GM12878 (cell line): Measurements from ENCODE around the gene OR5T1. TPM values are rescaled to one million over a fixed set of nuclear protein-coding genes. Genes with fewer than 3 reads are reported as not detected.

Experiments used
- ATAC-seq: fragments of 200-7000 bp; cut with Tn5 transposase; 3 replicates; pipeline ENCODE4 v1.9.1; 2020; ENCODE audit warnings: mild to moderate bottlenecking, moderate library complexity
- BruUV-seq: library from RNA; stranded (reverse); fragments of 400-500 nt; replicated peaks from 2 replicates; lab custom pipeline; 2021; lab: Mats Ljungman, UMichigan
- CTCF ChIA-PET: fragments of 300-600 bp; sonication (Branson Sonifier 250); formaldehyde crosslinking; extraction: SDS; loops from one replicate; lab custom pipeline; 2021; ENCODE audit warnings: inconsistent platforms; lab: Yijun Ruan, JAX
- POLR2A ChIA-PET: fragments of 350-600 bp; formaldehyde crosslinking; extraction: SDS; loops from one replicate; lab custom pipeline; 2021; ENCODE audit warnings: inconsistent platforms; lab: Charles Lee
- RAD21 ChIA-PET: fragments of 300-600 bp; sonication (Branson Sonifier 250); formaldehyde crosslinking; loops from one replicate; lab custom pipeline; 2023; ENCODE audit warnings: antibody characterized with exemption; ENCODE audit not compliant: unreplicated experiment; lab: Charles Lee
- SMC1A ChIA-PET: fragments of 300-600 bp; sonication (Branson Sonifier 250); formaldehyde crosslinking; loops from one replicate; lab custom pipeline; 2023; ENCODE audit not compliant: unreplicated experiment, uncharacterized antibody; lab: Charles Lee
- DNase-seq: peaks from one replicate; pipeline ENCODE4 v3.0.0-alpha.2; 2011; ENCODE audit warnings: low read depth, low spot score
- FAIRE-seq: peaks from 3 replicates; lab custom pipeline; 2011; peaks lifted over from hg19 to GRCh38; lab: Jason Lieb, UNC
- H2AFZ ChIP-seq: 2 replicates; pipeline ENCODE4 v1.6.0; 2011; ENCODE audit warnings: low read depth, low read length, control low read depth; ENCODE audit not compliant: control insufficient read depth
- H3K27ac ChIP-seq: 2 replicates; pipeline ENCODE4 v1.5.1; 2011; ENCODE audit warnings: control low read depth; ENCODE audit not compliant: control insufficient read depth, insufficient read depth
- H3K27me3 ChIP-seq, 2 experiments: replicated peaks in 1 of 2; 2 replicates each; pipeline versions ENCODE4 v1.6.0 to v1.6.1; 2011; ENCODE audit warnings: low read length in 1 of 2; ENCODE audit not compliant: control insufficient read depth in 2 of 2, insufficient read depth in 2 of 2
- H3K36me3 ChIP-seq, 2 experiments: 2 replicates each; pipeline ENCODE4 v1.5.1; 2011; ENCODE audit warnings: low read length in 1 of 2; ENCODE audit not compliant: control insufficient read depth in 2 of 2, insufficient read depth in 2 of 2
- H3K4me1 ChIP-seq: 2 replicates; pipeline ENCODE4 v1.6.1; 2011; ENCODE audit warnings: mild to moderate bottlenecking, low read length, moderate library complexity, mixed read lengths; ENCODE audit not compliant: control insufficient read depth, insufficient read depth
- H3K4me2 ChIP-seq: 2 replicates; pipeline ENCODE4 v1.6.0; 2011; ENCODE audit warnings: control low read depth; ENCODE audit not compliant: control insufficient read depth, insufficient read depth
- H3K4me3 ChIP-seq: fragments of 200-600 bp; sonication (generic); 2 replicates; pipeline ENCODE4 v1.5.1; 2016
- H3K79me2 ChIP-seq: 2 replicates; pipeline ENCODE4 v1.6.0; 2011; ENCODE audit warnings: low read length; ENCODE audit not compliant: control insufficient read depth, insufficient read depth
- H3K9ac ChIP-seq: 2 replicates; pipeline ENCODE4 v1.8.0; 2011; ENCODE audit warnings: low read length, control low read depth, mixed read lengths; ENCODE audit not compliant: control insufficient read depth, insufficient read depth
- H3K9me3 ChIP-seq: replicated peaks from 3 replicates; pipeline ENCODE4 v1.5.1; 2011; ENCODE audit warnings: mild to moderate bottlenecking, low read length; ENCODE audit not compliant: control insufficient read depth, insufficient read depth
- H4K20me1 ChIP-seq: 2 replicates; pipeline ENCODE4 v1.6.0; 2011; ENCODE audit not compliant: control insufficient read depth, insufficient read depth
- NBN ChIP-seq: fragments of 450-650 bp; IDR thresholded peaks from 2 replicates; pipeline ENCODE4 v1.6.1; 2016
- NFYB ChIP-seq: IDR thresholded peaks from 2 replicates; pipeline ENCODE4 v1.6.1; 2011; ENCODE audit warnings: low read depth, mild to moderate bottlenecking, low read length, improper control_type of control experiment, moderate library complexity; ENCODE audit not compliant: insufficient read depth
- NR2F1 ChIP-seq: fragments of 450-650 bp; conservative IDR thresholded peaks from 2 replicates; pipeline ENCODE4 v1.6.1; 2017; ENCODE audit warnings: mild to moderate bottlenecking
- NRF1 ChIP-seq: conservative IDR thresholded peaks from 2 replicates; pipeline ENCODE4 v1.6.1; 2011; ENCODE audit warnings: mild to moderate bottlenecking, low read depth, low read length, improper control_type of control experiment
- RBBP5 ChIP-seq: fragments of 200-600 bp; sonication (generic); conservative IDR thresholded peaks from 2 replicates; pipeline ENCODE4 v1.6.1; 2016
- RFX5 ChIP-seq: IDR thresholded peaks from 2 replicates; pipeline ENCODE4 v1.6.1; 2011; ENCODE audit warnings: low read depth, low read length, improper control_type of control experiment
- TAF1 ChIP-seq: IDR thresholded peaks from 2 replicates; pipeline ENCODE4 v1.6.1; 2011; ENCODE audit warnings: mild to moderate bottlenecking, low read depth, low read length, borderline replicate concordance
- TCF3 ChIP-seq: IDR thresholded peaks from 2 replicates; pipeline ENCODE4 v1.6.1; 2012; ENCODE audit warnings: low read depth, mild to moderate bottlenecking, low read length, borderline replicate concordance; ENCODE audit not compliant: insufficient read depth
- WGBS: methylation state at CpG from one replicate; pipeline ENCODE4 v1.1.6; 2016; ENCODE audit warnings: low lambda C conversion rate; ENCODE audit not compliant: insufficient replicate concordance, insufficient coverage; ENCODE audit errors: missing lambda C conversion rate; 5-methylcytosine and 5-hydroxymethylcytosine counted together
- in situ Hi-C: fragments of 300-500 bp; cut with MboI; formaldehyde crosslinking; loops from 9 replicates; pipeline ENCODE4 v1.14.3; 2018; ENCODE audit warnings: mixed read lengths
- intact Hi-C: fragments of 100-400 bp; cut with micrococcal nuclease; formaldehyde crosslinking; loops from one replicate; pipeline ENCODE4 v1.14.2; 2022; ENCODE audit not compliant: unreplicated experiment
- polyA plus RNA-seq, 11 experiments: library from polyadenylated mRNA; depleted of rRNA in 4 of 11; unstranded in 6 of 11; stranded (reverse) in 5 of 11; fragments of >200 nt; fragmentation: Nextera tagmentation in 4 of 11; fragmentation: Illumina TruSeq in 1 of 11; extraction: Ambion mirVana in 4 of 11; extraction: Trizol in 1 of 11; gene quantifications; 1 replicate in 1 of 11; 2 replicates in 10 of 11; pipeline versions ENCODE4 v1.2.1 to v1.2.3, GENCODE V29; 2011 to 2016; ENCODE audit warnings: inconsistent platforms in 2 of 11, missing spikeins in 2 of 11, low read depth in 1 of 11
- total RNA-seq, 4 experiments: library from RNA; depleted of rRNA in 3 of 4; stranded (reverse); fragments of >200 nt in 3 of 4; fragmentation: Illumina TruSeq in 1 of 4; extraction: Trizol in 1 of 4; gene quantifications; 2 replicates each; pipeline versions ENCODE4 v1.2.1 to v1.2.3, GENCODE V29; 2013 to 2021

OR5T1 gene
- total and polyA plus RNA-seq, 10 of the 15 experiments (the other 5 are each of a cell fraction or from before 2014, with no cell fraction given) = not detected

DNA sequence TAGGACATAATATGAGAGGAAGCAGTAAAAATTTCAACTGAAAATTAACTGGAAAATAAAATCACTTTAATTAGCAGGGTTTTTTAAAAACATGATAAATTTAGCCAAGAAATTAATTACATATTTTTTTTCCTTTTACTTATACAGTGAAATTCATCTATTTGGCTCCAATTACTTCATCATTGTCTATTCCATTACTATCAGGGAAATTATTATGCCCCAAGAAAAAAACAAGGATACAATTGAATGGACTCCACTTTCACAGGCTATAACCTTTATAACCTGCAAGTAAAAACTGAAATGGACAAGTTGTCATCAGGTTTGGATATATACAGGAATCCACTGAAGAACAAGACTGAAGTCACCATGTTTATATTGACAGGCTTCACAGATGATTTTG, 22.0 kb upstream of the OR5T1 start, which contains the start of gene OR5T3:
Gene OR5T3 (plus strand): TSS at position 301 of the 400 bp plus-strand sequence. CDS start 0 bp downstream, at position 301.
- H3K9me3 ChIP-seq = no peaks in the 10 kb centered on the region
- no peaks in the 10 kb centered on the region for H4K20me1 ChIP-seq
- no TSS peak for BruUV-seq
- no peak for DNase-seq
- TF ChIP-seq TAF1 = no peak
- no peak for TF ChIP-seq NBN
- TF ChIP-seq NRF1 = no peak
- H3K27me3 ChIP-seq = no peaks in the 10 kb centered on the region
- no peak within 1 kb of the TSS for H3K4me3 ChIP-seq
- in situ Hi-C loops (no loop called here), intact Hi-C loops (no loop called here)
- no peak within 1 kb of the TSS for H3K9ac ChIP-seq
- H2AFZ ChIP-seq = no peak within 1 kb of the TSS
- no peaks in the 10 kb centered on the region for H3K36me3 ChIP-seq
- no peak for ATAC-seq
- ChIA-PET RAD21 (no interaction called here), POLR2A (no interaction called here), CTCF (no interaction called here), SMC1A (no interaction called here)
- H3K4me1 ChIP-seq = no peaks in the 10 kb centered on the region
- H3K27ac ChIP-seq = no peak within 1 kb of the TSS
- no peaks in the 10 kb centered on the region for H3K79me2 ChIP-seq
- H3K4me2 ChIP-seq = no peak within 1 kb of the TSS
- FAIRE-seq = no peak

DNA sequence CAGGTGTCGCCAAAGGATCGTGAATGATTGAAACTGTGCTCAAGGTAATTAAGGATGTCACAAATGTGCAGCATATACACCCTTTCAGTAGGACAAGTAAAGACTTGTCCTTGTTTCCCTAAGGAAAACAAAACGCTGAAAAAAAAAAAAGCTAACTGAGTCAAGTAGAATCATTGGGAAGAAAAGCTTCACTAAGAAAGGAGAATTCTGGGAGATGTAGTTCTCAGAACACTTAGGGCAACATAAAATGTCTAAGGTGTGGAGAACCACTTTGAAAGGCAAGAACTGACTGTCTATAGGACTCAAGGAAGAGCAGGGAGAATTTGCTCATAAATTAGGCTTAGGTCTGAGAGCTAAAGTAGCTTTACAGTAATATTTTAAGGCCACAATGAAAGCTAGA, 2.9 kb upstream of the OR5T1 start:
- Histone ChIP-seq H3K4me1 (no peaks in the 10 kb centered on the region), H3K36me3 (no peaks in the 10 kb centered on the region), H3K27ac (no peak overlapping the region), H3K9ac (no peak overlapping the region), H4K20me1 (no peaks in the 10 kb centered on the region), H2AFZ (no peak overlapping the region), H3K4me3 (no peak overlapping the region), H3K27me3 (no peaks in the 10 kb centered on the region), H3K79me2 (no peaks in the 10 kb centered on the region), H3K9me3 (no peaks in the 10 kb centered on the region), H3K4me2 (no peak overlapping the region)
- CTCF ChIA-PET = no interaction called here
- no peak for ATAC-seq
- TF ChIP-seq NR2F1 (no peak), RFX5 (no peak), NFYB (no peak), RBBP5 (no peak), TCF3 (no peak)
- RAD21 ChIA-PET = no interaction called here
- FAIRE-seq = no peak
- no peak for DNase-seq
- no TSS peak for BruUV-seq
- in situ Hi-C loops = no loop called here
- POLR2A ChIA-PET = no interaction called here
- 43% methylated on average over 3 of the region's 3 CpGs for WGBS
- intact Hi-C loops = no loop called here
- SMC1A ChIA-PET = interaction anchor here (1.5 kb wide), 1 partner anchor 16 kb away, joined by 3 read pairs; no protein-coding TSS in a partner anchor
